SH-SY5Y (cell line): ENCODE measurements around the gene TOR2A.

Source experiments
- GATA2 ChIP-seq: IDR thresholded peaks from 2 replicates; pipeline ENCODE4 v1.6.1; 2011; ENCODE audit warnings: mild to moderate bottlenecking, low read depth, low read length
- GATA3 ChIP-seq: IDR thresholded peaks from 2 replicates; pipeline ENCODE4 v1.6.1; 2011; ENCODE audit warnings: low read depth, mild to moderate bottlenecking, low read length, moderate library complexity

- no peak for TF ChIP-seq GATA2
- no peak for TF ChIP-seq GATA3
Observed at GRCh38 chr9:127744398-127745110, 9.5 kb upstream of the TOR2A start.
